Sigmoid colon (tissue), 4 donors: ENCODE results near the gene CLECL1.

Source experiments
- CTCF ChIP-seq, 4 experiments: fragments of 450-650 bp in 3 of 4; fragments of 200-600 bp in 1 of 4; IDR thresholded peaks; one replicate each; pipeline ENCODE4 v1.5.1; 2016 to 2019; ENCODE audit warnings: antibody characterized with exemption in 4 of 4, mild to moderate bottlenecking in 3 of 4, moderate library complexity in 2 of 4
- EP300 ChIP-seq, 4 donors: sonication (generic); formaldehyde crosslinking; IDR thresholded peaks; one replicate each; pipeline ENCODE4 v1.6.1; 2017; ENCODE audit warnings: antibody characterized with exemption in 4 of 4
- POLR2A ChIP-seq, 2 donors: fragments of 450-650 bp; IDR thresholded peaks; one replicate each; pipeline ENCODE4 v1.6.1; 2016; ENCODE audit warnings: antibody characterized with exemption in 2 of 2, mild to moderate bottlenecking in 2 of 2, moderate library complexity in 2 of 2
- POLR2AphosphoS5 ChIP-seq, 4 donors: sonication (generic); formaldehyde crosslinking; IDR thresholded peaks; one replicate each; pipeline ENCODE4 v1.6.1; 2017; ENCODE audit warnings: antibody characterized with exemption in 4 of 4

- no peak for TF ChIP-seq CTCF (IDR thresholded peaks at IDR 0.05)
- TF ChIP-seq EP300 (IDR thresholded peaks at IDR 0.05) = no peak
- TF ChIP-seq POLR2AphosphoS5 (IDR thresholded peaks at IDR 0.05) = no peak
- TF ChIP-seq POLR2A (IDR thresholded peaks at IDR 0.05) = no peak
These were observed 1.5 kb downstream of the CLECL1 start for GRCh38 chr12:9731393-9731792.
